Activated gamma-delta T cell treated with anti-CD3 and anti-CD28 coated beads, Interleukin-2, amount 50 U/mL, for 16 hours (primary cell): Measurements from ENCODE around the gene CHGA.
A peak's percentile ranks its signal among the peaks of the same experiment; 100 is the strongest.

Experiments used
- DNase-seq: peaks from one replicate; pipeline ENCODE4 v3.0.0-alpha.2; 2020; ENCODE audit warnings: low read depth

Gene CHGA

DNA sequence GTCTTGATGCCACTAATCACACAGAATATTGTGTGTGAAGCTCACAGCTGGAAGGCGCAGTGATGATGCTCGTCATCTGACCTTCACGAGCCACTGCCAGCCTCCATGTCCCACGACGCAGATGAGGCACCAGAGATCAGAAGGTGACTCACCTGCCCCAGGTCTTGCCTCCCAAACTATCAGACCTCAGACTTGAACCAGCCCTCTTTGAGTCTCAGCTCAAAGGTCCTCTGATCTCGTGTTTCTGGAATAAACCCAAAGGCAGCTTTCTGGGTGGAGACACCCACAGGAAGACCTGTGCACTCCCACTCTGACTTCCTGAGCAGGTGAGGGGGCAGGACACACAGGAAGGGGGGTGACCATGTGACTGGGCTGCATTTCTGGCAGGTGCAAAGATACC is 19.6 kb upstream of the CHGA start:
- no peak for DNase-seq

DNA sequence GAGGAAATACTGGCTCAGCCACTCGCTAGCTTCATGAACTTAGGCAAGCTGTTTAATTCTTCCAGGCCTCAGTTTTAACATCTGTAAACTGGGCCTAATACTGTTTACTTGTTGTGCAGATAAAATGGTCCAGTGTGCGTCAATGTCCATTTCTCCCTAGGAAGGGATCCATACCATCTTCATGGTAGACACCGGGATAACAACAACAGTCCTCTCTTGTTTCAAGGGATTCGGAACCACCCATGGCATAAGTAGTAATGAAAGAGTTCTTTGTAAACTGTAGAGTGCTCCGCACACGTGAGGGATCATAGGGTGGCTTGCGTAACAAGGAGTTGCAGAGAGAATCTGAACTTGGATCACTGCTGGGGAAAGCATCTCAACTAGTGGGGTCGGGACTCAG is 17.3 kb upstream of the CHGA start:
- no peak for DNase-seq

DNA sequence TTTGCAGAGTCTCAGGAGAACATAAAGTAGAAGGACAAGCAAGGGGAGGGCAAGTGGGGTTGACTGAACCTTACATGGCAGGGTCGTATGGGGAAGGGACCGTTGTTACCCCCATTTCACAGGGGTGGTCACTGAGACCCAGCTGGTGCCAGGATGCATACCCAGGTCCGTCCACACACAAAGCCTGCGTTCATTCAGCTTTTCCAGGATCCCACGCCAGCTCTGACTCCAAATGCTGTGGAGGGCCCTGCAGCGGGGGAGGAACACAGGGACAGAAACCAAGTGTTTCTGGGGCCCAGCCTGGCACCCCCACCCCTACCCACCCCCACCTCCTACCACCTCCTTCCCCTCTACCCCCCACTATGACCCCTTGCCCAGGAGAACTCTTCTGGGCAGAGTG is 16.5 kb upstream of the CHGA start:
- DNase-seq: no peak

DNA sequence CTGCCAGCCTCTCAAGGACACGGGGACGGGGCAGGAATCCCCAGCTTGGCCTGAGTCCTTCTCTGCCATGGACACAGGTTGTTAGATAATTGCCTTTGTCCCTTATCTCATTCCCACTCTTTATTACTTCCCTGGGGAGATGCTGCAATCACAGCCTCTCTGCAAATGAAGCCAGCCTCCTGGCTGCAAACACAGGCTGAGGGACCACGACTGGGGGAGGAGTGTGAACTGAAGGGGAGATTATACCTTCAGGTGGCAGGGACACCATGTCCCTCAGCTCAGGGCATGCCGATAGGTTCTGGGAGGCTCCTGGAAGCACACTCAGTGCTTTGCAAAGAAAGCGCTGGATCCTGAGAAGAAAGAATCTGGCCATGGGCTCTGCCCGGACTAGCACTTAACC is 16.1 kb upstream of the CHGA start:
- DNase-seq: no peak

DNA sequence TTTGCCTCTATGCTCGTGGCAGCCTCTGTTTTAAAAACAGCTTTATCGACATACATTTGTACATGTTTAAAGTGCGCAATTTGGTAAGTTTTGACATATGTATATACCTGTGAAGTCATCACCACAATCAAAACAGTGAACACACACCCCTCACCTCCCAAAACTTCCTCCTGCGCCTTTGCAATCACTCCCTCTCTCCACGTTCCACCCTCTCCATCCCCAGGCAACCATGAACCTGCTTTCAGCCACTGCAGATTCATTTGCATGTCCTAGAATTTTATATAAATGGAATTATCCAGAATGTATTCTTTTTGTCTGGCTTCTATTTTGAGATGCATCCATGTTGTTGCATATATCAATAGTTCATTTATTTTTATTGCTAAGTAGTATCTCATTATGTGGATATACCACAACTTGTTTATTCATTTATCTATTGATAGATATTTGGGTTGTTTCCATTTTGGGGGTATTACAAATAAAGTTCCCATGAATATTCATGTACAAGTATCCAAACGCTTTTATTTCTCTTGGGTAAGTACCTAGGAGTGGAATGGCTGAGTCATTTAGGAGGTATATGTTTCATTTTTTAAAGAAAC is 15.5 kb upstream of the CHGA start:
- no peak for DNase-seq

DNA sequence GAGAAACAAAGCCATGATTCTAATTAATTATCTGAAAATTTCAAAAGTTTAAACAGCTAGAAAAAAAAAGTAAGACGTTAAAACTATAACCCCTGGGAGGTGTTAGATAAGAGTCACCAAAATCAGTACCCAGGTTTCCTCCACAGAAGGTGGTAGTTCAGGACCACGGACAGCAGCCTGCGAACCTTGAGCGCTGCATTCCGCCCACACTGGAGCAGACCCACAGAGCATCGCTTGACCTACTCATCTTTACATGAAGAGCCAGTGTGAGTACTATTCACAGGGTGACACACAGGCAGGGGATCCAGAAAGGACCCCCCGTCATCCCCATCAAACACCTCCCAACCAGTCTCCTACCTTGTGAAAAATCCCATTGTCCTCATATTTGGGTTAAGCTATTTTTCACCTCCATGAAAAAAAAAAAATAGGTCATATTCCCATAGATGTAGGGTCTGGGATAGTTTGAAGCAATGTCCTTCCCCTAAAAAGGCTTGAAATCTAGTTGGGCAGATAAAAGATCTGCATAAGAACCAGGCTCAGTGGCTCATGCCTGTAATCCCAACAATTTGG is 8.8 kb upstream of the CHGA start:
- peak; percentile 14 for DNase-seq

DNA sequence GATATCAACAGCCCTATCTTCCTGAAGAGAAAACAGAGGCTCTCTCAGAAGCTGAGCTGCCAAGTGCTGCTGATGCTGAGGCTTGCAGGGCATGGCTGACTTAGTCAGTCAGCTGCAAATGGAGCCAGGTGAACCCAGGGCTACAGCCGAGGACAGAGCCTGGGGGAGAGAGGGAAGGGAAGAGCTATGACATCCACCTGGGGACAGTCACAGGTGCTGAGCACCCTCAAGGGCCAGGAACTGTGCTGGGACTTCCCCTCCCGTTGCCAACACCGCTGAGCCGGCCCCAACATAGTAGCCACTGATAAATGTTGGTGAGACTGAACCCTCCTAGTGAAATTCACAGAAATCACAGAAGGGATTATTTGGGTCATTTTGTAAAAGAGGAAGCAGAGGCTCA is 6.7 kb upstream of the CHGA start:
- no peak for DNase-seq

DNA sequence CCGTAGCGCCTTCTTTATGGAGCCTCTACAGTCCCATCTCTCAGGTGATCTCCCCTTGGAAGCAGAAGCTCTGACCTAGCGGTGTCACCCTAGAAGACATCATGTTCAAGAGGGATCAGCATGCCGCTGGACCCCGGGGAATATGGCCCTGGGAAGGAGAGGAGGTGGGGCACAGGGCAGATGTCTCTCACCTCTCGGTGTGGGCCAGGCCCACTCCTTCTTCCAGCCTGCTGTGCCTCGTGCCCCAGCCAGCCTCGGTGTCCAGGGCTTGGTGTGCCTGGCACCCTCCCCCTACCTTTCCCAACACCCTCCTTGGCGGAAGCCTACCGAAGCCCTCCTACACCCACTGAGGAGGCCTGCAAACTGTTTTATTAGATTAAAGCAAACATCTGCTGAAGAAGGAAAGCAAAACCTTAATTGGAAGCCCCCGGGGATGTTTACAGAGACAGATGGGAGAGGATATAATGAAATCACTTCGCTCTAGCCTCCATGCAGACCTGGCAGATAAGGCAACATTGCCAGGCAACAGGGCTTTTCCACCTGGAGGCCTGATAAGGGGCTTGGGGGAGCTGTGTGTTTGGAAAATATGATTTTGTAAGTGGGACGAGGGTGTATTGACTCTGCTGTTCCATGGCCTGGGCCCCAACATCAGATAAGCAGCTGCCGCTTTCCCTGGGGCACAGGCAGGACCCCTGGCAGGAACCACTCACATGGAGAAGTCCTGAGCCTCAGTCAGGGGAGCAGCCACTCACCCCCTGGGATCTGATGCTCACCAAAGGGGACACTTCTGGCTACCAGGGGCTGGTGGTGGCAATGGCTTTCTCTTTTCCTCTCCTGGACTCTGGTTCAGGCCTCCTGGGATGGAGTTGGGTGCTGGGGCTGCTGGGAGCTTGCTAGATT is 5.7 kb upstream of the CHGA start:
- no peak for DNase-seq

DNA sequence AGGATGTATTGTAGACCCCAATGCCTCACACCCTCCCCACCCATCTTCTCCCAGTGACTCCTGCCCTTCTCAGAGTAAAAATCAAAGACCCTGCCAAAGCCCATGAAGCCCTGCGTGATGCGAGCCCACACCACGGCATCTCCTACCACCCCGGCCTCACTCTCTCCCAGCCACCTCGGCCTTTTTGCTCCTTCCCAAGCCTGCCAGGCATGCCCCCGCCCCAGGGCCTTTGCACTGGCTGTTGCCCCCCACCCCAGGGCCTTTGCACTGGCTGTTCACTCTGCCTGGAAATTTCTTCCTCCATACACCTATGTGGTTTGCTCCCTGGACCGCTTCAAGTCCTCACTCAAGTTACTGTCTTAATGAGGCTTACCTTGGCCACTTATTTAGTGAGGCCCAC is 5.0 kb upstream of the CHGA start:
- DNase-seq: no peak

DNA sequence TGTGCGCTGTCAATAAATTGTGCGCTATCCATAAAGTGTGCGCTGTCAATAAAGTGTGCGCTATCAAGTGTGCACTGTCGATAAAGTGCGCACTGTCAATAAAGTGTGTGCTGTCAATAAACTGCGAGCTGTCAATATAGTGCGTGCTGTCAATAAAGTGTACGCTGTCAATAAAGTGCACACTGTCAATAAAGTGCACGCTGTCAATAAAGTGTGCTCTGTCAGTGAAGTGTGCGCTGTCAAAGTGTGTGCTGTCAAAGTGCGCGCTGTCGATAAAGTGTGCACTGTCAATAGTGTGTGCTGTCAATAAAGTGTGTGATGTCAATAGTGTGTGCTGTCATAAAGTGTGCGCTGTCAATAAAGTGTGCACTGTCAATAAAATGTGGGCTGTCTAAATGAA is 2.9 kb upstream of the CHGA start:
- no peak for DNase-seq

DNA sequence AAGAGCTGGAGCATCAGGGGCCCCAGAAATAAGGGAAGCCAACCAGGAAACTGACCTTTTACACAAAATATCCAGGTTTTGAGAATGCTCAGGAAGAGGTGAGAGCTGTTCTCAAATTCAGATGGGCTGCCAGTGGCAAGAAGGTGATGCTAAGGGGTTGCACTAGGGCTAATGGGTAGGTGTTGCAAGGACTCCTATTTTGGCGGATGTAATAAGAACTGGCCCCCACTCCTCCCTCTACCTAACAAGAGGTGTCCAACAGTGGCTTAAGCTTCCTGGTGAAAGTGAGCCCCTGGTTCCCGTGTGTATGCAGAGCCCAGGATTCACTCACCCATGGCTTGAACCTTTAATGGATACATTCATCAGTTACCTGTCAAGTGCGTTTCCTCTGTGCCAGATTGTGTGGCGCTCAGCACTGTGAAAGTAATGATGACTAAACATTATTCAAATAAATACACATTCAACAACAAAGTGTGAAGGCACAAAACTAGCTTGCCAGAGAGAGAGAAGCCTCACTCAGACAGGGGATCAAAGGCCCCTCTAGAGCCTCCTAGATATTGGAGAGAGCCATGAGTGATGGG is 705 bp upstream of the CHGA start:
- DNase-seq: no peak

DNA sequence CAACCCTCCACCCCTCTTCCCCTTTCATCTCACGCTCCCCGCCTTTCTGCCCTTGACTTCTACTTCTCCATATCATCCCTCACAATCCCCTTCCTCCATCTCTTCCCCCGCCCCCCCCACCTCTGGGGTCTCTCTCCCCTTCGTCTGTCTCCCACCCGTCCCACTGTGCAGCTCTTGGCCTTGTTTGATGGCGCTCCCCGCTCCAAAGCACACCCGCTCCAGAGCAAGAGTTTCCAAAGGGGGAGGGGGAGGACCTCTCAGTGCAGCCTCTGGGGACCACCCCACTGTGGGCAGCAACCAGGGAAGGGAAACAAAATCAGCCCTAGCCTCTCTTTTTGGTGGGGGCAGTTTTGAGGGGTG is 774 bp downstream of the CHGA start:
- DNase-seq: no peak

DNA sequence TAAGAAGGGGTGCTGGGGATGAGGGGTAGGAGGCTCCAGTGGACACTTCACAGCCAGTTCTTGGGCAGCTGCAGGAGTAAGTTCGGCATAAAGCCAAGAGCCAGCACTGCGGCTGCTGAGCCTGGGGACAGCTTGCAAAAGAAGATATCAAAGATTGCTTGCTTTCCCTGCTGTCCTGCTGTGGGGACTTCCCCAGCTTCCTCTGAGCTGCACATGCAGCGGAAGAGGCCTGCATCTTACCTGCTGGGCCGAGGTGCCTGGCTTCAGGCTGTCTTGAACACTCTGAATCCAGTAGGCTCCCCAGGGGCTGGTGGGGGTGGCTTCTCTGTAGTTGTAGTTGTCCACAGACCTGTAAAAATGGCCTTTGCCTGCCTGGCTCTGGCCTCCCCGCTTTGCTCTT is 1.3 kb downstream of the CHGA start:
- DNase-seq: no peak

DNA sequence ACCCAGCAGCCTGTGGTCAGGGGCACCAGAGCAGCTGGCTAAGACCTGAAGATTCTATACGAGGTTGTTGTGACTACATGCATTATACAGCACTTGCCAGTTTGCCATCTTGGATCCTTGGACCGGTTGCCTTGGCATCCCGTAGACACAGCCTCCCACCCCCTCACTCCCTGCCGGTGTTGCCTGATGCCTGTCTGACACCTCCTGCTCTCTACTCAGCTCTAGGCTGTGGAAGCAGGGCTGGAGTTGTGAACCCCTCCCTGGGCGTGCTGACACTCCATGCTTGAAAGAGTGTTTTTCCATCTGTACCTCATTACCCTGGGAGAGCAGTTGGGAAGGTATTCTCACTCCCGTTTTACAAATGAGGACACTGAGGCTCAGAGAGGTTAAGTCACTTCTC is 2.5 kb downstream of the CHGA start:
- no peak for DNase-seq

DNA sequence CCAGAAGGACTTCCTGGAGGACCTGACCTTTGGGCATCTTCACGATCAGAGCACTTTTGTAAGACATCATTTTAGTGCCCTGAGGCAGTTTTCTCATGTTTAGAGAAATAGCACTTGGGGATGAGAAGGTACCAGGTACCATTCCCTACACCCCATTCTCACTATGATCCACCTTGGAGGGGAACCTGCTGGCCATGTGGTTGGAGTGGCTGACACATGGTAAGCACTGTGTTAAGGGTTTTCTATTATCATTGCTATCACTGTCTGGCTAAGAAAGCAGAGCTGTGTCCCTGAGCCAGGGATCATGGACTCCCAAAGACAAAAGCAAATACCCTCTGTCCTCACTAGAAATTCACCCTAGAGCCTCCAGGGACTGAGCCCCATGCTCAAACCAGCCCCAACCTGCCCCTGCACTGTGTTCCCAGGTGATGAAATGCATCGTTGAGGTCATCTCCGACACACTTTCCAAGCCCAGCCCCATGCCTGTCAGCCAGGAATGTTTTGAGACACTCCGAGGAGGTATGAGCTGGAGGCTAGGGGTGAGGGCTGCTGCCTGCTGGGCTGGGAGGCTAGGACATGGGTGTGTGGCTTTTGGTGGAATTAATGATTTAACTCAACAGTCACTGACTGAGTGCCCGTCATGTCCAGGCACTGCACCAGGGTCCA is 3.4 kb downstream of the CHGA start:
- DNase-seq: no peak

DNA sequence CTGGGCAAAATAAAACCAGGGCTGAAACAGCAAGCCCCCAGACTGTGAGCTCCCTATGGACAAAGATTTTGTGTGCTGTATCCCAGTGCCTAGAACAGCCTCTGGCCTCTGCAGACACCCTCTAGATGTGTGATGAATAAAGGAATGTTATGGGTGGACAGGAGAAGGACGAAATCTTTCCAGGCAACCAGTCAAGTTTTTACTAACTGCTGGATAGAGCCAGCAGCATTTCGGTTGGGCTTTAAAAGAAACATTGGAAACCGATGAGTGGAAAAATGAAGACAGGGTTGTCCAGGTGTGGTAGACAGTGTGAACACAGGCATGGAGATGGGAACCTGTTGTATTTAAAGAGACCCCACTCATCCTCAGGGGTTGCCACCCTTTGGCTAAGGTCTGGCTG is 4.0 kb downstream of the CHGA start:
- no peak for DNase-seq

DNA sequence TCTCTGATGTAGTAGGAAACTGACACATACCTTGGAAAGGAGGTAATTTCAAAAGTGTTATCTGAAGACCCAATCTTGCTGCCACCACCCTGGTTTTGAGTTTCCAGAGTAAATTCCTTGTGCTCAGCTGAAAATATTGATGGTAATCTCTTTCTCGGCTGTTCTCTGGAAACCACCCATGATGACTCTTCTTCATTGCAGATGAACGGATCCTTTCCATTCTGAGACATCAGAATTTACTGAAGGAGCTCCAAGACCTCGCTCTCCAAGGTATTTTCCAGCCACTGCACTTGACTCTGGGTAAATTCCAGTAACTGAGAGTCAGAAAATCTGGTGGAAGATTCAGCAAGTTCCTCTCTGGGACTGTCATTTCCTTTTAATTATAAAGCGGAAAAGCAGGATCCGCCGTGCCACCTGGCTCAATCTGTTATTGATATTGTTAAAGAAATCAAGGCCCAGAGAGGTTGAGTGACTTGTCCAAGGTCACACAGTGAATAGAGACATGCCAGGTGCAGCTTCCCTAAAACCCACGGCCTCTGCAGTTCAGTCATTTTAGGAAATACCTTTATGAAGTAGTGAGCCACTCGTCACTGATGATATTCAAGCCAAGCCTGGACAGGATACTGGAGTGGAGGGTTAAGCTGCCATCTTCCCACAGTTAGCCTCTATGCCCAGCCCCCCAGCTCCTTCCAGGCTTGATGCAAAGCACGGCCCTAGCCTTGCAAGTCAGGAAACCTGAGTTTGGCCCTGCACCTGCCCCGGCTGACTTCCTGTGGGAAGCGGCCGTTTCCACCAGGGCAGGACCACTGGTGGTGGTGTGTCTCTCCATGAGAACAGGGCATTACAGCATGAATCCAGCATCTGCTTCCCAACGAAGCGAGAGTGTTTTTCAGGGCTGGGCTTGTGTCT is 4.7 kb downstream of the CHGA start:
- no peak for DNase-seq

DNA sequence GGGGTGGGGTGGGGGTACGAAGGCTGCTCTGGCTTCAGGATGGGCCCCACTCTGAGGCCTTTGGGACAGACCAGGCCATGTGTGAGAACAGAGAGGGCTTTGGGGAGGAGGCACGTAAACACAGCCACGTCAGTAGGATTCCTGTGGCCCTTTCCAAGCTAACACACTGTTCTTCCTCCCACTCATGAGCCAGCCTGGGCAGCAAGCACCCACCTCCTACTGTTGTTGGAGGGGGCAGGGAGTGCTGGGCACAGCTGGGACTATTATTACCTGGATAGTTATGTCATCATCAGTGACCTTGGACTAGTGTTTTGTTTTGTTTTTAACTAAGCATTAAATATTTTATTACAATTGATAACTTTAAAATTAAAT is 5.3 kb downstream of the CHGA start:
- no peak for DNase-seq

DNA sequence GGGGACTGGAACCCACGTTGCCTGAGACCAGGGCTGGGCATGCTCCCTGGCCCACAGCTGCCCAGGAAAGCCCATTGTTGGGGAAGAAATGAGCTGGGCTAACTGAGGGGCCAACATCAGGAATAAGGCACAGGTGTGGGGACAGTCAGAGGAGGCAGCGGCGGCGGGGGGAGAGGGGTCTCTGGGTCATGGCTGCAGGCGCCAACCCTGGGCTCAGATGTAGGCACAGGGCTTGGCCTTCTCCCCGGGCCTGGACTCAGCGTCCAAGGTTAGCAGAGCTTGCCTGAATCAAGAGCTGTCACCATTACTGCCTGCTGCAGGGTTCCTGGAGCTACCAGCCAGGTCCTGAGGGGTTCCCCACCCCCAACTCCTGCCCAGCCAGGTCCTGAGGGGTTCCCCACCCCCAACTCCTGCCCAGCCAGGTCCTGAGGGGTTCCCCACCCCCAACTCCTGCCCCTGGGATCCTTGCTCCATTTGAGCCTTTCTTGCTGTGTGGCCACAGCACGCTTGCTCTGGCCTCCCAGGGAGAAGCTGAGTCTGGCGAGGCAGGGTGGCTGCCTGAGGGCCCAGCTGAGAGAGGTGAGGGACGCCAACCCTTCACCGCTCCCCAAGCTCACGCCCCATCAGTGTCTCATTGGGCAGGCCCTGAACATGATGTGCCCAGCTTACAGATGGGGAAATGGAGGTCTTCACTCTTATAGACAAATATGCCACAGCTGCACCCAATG is 6.2 kb downstream of the CHGA start:
- no peak for DNase-seq

DNA sequence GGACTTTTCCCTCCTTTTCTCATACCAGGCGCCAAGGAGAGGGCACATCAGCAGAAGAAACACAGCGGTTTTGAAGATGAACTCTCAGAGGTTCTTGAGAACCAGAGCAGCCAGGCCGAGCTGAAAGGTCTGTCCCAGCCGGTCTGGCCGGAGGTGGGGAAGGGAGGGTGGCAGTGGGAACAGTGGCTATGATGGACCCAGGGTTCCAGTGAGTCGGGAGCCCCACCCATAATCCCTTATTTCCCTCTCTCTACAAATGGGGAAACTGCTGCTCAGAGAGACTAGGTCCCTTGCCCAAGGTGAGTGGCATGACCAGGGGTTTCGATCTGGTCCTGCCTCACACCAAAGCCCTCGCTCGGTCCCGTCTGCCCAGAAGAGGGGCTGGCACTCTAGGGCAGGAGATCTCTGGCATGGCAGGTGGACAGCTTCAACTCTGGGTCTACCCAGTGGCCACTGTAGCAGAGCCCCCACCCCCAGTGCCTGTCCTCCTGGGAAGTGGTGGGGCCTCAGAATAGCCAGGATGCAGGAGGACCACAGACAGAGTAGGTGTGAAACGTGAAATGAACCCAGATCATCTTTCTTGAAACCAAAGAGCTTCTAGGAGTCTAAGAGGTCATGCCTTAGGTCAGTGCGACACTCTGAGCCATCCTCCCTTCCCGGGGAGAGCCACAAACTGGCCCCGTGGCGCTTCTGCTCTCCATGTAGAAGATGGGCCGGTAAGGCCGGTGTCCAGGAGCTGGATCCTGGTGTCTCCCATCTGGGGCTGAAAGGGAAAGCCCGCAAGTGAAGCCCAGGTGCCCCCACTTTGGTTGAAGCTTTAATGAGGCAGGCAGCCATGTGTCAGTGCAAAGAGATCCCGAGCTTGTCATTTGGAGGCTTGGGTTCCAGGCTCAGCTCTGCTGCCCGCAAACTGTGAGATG is 7.0 kb downstream of the CHGA start:
- DNase-seq: no peak
